HL-60 (cell line): ENCODE results near the gene TRIM62.

ENCODE experiments used
- CTCF ChIP-seq: IDR thresholded peaks from one replicate; pipeline ENCODE4 v1.5.1; 2011; ENCODE audit warnings: low read length, control low read depth, inconsistent platforms; ENCODE audit not compliant: insufficient read depth
- SPI1 ChIP-seq: IDR thresholded peaks from 2 replicates; pipeline ENCODE4 v1.6.1; 2012; ENCODE audit warnings: low read depth, mild to moderate bottlenecking, borderline replicate concordance

DNA sequence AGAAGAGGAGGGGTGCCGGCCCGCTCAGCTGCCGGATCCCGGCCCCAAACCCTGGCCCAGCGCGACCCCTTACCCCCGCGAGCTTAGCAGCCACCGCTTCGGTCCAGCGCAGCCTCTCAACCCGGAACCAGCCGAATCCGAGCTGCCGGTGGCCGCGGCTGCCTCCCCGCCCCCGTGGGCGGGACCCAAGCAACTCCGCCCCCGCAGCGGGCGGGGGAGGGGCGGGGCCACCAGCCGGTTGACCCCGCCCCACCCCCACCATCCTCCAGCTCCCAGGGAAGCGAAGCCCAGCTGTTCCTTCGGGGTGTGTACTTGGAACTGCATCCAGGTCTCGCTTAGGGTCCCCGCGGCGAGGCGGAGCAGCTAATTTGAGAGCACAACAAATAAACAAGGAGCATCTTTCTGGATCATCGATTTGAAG, at the start of gene TRIM62:
- TF ChIP-seq CTCF (no peak), SPI1 (no peak)
